ENCODE results near the gene CHMP3. TPM values are rescaled to one million over a fixed set of nuclear protein-coding genes. Genes with fewer than 3 reads are reported as not detected.

The CHMP3 gene
- total RNA-seq, 3 donors from 2014 or later = 45.4 to 50.2 (median 48.3) TPM

Other genes with a start within 250 kb of the CHMP3 start
- under 1 TPM in 2 of 3 donors, not detected in 1; 0.13 to 0.35 TPM for gene REEP1, start 225.8 kb downstream of the CHMP3 start, total RNA-seq
- 10 to 100 TPM; 32.9 to 45.9 (median 36.5) TPM for gene KDM3A, start 122.1 kb downstream of the CHMP3 start, total RNA-seq
- 10 to 100 TPM in 2 of 3 donors, 1 to 10 TPM in 1; 9.9 to 11.7 (median 11.7) TPM for gene RNF103, start 60.4 kb upstream of the CHMP3 start, total RNA-seq
- gene RMND5A, start 156.8 kb upstream of the CHMP3 start, total RNA-seq = 10 to 100 TPM; 35.4 to 40.0 (median 37.2) TPM
- 100 to 1,000 TPM in 1 of 3 donors, 10 to 100 TPM in 2; 36.9 to 101 (median 78.6) TPM for gene CD8A, start 227.5 kb upstream of the CHMP3 start, total RNA-seq